HG03442 (cell line): ENCODE results near the gene CERS5.

ENCODE experiments used
- ATAC-seq: cut with Tn5 transposase; IDR thresholded peaks from one replicate; pipeline ENCODE4 v1.9.1; 2021; ENCODE audit warnings: mild to moderate bottlenecking, moderate library complexity; ENCODE audit not compliant: unreplicated experiment

CERS5 gene

GRCh38 chr12:50082644-50083043 is 84.5 kb downstream of the CERS5 start:
- no peak for ATAC-seq

GRCh38 chr12:50081096-50081808 is 85.9 kb downstream of the CERS5 start:
- ATAC-seq = no peak

GRCh38 chr12:50079771-50080170 is 87.4 kb downstream of the CERS5 start:
- no peak for ATAC-seq
